Measurements from ENCODE around the gene FOXO1.

The FOXO1 gene

DNA sequence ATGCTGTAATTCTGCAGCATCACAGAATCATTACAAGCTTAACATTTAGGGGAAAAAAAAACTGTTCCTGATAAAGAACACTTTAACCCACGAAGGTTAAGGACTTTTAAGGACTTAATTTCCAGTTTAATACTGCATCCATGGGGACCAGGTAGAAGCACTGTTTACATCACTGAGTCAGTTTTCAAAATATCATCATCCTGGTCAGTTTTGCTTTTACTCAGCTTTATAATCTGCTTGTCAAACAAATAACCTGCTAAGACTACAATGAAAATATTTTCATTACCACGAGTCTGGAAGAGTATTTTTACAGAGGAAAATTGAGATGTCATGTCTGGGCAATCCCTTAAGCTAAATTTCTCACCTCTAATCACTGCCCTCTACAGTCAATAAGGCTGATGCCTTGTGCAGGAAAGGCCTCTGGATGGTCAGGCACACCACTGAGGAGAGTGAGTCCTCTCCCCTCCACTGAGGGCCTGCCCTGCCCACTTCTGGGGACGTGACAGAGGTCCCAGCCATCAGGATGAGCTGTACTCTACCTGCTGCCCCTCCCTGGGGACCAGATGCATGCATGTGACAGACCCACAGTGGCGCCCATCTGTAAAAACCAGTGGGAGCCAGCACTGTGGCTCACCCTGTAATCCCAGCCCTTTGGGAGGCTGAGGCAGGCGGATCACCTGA is 31.0 kb downstream of the FOXO1 start:
- DNase-seq (ENCODE audit: low read depth) = no peak

DNA sequence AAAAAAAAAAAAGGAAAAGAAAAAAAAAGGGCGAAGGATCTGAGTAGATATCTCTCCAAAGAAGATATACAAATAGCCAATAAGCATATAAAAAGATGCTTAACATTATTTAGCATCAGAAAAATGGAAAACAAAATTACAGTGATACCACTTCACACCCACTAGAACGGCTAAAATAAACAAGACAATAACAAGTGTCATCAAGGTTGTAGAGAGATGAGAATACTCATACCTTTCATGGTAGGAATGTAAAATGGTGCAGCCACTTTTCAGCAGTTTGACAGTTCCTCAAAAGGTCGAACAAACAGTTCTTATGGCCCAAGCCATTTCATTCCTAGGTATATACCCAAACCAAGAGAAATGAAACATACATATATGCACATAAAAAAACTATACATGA is 33.5 kb downstream of the FOXO1 start:
- no peak for DNase-seq (ENCODE audit: low read depth)

DNA sequence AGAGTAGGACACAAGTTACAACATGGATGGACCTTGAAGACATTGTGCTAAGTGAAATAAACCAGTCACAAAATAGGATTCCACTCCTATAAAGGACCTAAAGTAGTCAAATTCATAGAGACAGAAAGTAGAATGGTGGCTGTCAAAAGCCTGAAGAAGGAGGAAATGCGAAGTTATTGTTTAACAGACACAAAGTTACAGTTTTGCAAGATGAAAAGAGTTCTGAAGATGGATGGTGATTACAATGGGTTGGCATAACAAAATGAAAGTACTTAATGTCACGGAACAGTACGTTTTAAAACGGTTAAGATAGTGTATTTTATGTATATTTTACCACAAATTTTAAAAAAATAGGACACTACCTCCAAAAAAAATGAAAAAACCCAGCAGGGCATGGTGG is 34.8 kb downstream of the FOXO1 start:
- no peak for DNase-seq (ENCODE audit: low read depth)

DNA sequence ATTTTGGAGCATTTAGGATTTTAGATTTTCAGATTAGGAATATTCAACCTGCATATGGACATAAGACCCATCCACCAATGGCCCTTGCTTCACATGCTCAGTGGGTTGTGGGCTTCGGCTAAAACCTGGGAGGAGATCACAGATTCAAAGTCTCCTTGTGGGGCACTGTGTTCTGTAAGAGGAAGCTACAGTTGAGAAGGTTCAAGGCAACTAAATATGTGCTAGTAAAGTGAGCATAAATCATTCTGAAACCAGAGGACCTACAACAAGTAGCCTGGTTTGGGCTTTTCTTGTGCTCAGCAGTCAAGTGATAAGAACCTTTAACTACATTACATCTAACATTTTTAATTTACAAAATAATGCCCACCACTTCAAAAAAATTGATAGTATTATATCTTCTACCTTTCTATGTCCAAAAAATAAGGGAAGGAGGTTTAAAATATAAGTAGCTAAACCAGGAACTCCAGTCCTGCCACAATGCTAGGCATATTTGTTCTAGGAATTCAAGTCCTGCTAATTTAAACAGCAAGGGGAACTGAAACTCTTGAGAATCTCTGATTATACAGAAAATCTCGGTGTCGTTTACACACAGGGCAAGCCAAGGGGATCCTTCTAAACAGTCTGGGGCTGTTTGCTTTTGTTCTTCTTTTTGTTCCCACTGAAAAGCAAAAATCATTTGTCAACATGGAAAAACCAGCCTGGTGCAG is 36.6 kb downstream of the FOXO1 start:
- no peak for DNase-seq (ENCODE audit: low read depth)

DNA sequence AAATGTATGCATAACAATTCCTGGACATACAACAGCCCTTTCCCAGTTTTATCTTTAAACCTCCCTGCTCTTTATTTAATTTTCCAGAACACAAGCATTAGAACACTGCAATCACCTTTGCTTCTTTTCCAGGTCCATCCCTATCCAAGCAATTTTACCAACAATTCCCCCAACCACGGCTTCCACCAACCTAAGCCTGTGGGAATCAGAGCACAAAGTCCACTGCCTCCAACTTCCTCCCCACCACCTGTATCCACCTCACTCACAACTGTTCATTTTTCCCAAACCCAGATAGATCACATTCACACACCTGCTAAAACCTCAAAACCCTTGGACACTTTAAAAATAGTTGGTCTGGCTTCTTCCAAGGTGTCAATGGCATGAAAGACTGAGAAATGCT is 39.5 kb downstream of the FOXO1 start:
- DNase-seq (ENCODE audit: low read depth) = no peak

DNA sequence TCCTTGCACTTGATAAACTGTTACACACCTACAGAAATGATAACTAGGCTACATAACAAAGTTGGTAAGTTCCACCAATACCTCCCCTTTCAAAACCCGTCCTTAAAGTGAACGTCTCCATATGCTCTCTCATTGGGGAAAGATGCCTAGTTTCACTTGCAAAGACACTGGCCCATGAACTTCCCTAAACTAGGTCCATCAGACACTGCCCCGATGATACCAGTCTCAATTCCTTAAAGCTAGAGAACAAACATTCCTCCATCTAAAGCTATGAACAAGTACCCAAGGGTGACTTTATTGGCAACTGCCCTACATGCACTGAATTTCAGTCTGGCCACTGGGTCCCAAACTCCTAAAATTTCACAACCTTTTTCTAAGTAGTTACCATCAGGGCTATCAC is 39.9 kb downstream of the FOXO1 start:
- no peak for DNase-seq (ENCODE audit: low read depth)

DNA sequence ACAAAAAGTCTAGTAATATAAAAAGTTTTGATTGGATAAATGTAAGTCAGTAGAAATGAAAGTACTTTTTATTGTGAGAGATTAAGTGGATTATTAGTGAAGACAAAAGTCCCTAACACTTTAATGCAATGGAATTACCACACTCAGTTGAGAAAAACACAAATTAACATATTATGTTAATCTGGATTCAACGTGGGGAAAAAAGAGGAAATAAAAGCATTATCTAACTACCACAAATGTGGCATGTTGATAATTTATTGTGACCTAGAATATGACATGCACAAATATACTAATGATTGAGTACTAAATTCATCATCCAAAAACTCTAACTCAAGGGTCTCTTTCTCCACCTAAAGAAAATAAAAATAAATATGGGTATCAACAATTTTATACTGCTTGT is 41.5 kb downstream of the FOXO1 start:
- no peak for DNase-seq (ENCODE audit: low read depth)

DNA sequence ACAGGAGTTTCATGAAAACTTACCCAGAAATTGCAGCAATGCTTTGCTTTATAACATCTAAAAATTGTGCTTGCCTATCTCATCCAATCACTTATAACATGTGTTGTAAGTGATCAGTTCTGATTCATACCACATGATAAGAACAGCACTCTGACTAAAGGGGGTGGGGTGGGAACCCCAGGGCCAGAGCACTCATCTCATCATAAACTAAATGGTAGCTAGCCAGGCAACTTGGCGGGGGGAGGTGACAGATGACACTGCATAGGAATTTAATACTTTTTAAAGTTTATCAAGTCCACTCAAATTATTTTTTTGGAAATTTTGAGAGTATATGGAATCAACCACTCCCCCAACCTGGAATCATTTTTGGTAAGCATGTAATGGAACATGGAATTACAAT is 42.1 kb downstream of the FOXO1 start:
- no peak for DNase-seq (ENCODE audit: low read depth)

DNA sequence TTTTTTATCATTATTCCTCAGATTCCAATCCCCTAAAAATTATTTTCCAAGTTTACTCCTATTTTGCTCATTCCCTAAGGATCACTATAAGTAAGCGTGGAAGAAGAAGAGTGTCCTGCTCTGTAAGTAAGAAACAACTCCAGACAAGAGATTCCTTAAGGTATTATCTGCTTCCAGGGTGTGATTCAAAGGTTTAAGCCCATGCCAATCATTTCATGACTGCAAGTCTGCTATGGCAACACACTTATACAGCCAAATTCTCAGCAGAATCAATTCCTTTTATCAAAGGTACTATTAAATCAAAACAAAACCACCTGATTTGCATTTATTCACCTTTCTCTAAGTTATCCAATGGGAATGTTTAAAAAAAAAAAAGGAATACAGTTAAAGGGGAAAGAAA is 43.7 kb downstream of the FOXO1 start:
- no peak for DNase-seq (ENCODE audit: low read depth)

DNA sequence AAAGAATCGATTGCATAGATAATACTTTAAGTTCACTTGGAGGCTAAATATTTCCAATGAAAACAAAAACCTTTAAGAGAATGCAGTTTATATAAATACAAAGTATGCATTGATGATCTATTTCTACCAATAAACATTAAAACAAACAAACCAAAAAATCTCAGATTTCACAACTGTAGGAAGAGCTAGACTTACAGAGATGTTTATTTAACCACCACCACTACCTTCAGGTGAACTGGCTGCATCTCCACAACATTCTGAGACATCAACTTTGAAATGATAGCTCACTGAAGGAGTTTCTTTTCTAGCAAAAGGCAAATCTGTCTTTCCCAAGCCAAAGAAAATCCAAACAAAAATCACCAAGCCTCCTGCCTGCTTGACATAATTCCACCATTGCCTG is 44.2 kb downstream of the FOXO1 start:
- no peak for DNase-seq (ENCODE audit: low read depth)

DNA sequence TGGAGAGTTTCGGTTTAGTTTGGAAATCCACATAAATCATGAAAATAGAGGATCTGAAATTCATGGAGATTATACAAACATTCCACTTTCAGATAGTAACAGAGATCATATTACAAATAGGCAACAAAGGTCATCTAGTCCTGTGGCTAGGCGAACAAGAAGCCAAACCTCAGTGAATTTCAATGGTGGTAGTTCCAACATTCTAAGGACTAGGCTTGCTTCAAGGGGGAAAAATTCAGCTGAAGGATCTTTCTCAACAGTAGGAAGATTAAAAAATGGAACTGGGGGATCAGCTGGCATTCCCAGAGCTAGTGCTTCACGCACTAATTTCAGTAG is 47.0 kb downstream of the FOXO1 start:
- DNase-seq (ENCODE audit: low read depth) = no peak

DNA sequence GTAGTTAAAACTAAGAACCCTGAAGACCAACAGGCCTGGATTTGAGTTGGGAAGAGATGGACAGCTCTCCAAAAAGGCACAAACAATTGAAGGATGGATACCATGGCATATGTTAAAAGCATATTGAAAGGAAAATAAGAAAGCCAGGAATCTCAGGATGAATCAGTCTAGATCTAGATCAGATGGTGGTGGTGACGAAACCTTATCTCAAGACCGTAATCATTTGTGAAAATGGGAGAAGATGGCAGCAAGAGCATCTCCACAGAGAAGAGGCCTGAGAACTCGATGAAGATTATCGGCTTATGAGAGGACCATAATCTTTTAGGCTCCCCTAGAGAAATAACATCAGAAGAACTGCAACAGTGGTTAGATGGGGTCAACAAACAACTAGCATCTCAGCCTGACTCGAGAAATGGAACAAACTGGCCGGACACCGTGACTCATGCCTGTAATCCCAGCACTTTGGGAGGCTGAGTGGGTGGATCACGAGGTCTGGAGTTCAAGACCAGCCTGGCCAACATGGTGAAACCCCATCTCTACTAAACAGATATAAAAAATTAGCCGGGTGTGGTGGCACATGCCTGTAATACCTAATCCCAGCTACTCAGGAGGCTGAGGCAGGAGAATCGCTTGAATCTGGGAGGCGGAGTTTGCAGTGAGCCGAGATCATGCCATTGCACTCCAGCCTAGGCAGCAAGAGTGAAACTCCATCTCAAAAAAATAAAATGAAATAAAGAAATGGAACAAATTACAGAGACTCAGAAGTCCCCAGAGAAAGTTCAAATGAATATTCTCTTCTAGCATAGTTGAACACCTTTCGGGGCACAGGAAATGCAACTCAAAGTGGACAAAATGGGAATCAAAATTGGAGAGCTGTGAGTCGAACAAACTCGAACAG is 47.6 kb downstream of the FOXO1 start:
- no peak for DNase-seq (ENCODE audit: low read depth)

DNA sequence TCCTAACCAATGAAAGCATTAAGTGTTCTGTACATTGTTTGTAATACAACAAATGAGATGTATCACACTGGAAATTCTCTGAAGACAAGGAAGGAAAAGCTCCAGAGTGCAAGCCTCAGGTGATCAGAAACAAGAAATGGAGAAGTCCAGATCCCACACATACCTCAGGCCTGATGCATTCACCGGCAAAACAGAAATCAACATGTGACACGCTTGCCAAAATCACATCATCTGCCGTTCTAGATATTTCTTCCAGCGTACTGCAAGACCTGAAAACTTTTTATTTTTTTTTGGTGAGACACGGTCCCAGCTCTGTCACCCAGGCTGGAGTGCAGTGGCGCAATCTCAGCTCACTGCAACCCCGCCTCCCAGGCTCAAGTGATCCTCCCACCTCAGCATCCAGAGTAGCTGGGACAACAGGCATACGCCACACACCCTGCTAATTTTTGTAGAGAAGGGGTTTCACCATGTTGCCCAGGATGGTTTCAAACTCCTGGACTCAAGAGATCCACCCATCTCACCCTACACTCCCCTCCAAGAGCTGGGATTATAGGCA is 48.6 kb downstream of the FOXO1 start:
- DNase-seq (ENCODE audit: low read depth) = no peak

DNA sequence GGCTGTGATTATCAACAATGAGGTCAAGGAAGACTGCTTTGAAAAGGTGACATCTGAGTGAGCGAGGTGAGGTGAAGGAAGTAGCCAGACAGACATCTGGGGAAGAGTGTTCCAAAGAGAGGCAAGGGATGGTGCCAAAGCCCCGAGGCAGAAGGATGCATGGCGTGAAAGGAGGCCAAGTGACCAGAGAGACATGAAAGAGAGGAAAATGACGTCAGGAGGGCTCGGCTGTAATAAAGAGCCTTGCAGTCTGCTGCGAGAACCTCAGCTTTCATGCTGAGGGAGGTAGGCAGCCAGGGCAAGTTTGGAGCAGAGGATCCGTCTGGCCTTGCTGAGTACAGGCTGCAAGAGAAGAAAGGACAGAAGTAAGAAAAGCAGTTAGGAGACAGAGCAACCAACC is 50.8 kb downstream of the FOXO1 start:
- no peak for DNase-seq (ENCODE audit: low read depth)

DNA sequence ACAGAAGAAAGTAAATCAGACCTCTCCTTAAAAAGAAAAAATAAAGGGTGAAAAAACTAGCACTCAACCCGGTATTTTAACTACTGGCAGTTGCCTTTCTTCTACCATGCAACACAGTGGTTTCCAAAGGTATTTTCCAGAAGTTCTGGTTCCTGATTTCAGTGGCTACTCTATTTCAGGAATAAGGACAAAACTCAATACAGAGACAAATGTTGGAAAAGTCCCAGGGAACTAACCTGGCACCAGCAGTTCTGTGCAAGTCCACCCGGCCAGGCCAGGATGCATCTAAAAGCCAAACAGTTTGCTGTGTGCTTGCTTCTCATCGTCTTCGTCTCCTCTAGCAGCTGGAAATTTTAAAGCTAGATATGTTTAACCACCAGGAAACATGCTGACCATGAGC is 52.5 kb downstream of the FOXO1 start:
- no peak for DNase-seq (ENCODE audit: low read depth)

DNA sequence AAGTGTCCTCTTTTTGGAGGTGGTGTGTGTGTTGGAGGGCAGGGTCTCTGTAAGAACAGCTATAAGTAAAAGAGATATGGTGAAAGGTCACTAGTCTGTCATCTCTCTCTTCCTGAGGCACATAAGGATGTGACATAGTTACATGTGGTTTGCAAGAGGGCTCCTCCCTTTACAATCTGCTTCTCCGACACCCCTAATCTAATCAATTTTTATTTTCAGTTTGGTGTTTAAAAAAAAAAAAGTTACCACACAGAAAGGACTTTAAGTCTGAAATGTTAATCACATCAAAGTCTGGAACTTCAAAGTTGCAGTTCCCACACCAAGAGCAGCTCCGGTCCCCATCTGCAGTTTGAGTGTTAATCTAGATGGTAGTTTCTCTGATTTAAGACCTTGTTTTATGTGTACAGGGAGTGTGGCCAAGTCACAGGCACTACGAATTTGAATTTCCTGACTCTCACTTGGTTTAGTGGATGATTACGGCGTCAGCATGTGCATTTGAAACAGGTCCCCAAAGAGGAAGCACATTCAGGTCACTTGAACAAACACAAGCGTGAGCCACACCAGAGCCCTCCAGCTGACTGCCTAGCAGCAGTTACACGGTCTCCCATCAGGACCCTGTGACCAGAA is 53.1 kb downstream of the FOXO1 start:
- peak; percentile 8 for DNase-seq (ENCODE audit: low read depth)

DNA sequence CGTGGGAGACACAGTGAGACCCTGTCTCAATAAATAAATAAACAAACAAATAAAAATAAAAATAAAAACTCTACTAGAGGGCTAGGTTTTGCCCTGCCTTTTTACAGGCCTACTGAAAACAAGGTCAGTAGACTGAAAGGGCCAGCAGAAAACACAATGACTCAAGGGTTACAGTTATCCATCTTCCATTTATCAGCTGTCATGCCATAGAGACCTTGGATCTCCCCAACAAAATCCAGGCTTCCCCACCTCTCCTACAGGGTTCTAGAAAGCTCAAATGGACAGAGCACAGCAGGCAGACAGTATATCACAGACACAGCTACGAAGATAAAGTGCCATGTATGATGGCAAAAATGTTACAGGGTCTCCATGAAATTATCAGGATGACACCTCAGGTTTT is 54.4 kb downstream of the FOXO1 start:
- no peak for DNase-seq (ENCODE audit: low read depth)

DNA sequence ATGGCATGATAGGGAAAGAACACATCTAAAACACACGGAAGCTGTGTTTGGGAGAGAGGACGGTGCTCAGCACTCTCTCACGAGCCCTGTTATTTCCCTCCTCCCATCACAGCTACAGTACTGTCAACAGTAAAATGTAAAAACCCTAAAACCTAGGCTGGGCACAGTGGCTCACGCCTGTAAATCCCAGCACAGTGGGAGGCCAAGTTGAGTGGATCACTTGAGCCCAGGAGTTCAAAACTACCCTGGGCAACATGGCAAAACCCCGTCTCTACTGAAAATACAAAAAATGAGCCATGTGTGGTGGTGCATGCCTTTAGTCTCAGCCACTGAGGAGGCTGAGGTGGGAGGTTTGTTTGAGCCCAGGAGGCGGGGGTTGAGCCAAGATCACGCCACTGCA is 54.8 kb downstream of the FOXO1 start:
- no peak for DNase-seq (ENCODE audit: low read depth)

DNA sequence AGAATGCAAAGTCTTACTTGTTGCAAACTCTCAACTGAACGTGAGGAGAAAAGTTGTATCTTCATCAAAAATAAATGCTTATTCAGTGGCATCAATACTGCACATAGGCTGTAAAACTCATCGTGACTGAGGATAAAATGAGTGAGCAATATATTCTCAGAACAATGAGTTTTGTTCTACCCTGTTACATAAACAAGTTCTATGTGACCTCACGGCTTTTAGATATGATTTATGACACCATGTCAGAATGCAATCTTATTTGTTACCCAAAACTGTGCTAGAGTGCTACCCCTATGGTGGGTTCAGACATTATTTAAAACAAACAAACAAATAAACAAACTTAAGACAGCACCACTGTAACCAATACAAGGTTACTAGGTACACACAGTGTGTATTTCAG is 55.4 kb downstream of the FOXO1 start:
- DNase-seq (ENCODE audit: low read depth) = no peak

DNA sequence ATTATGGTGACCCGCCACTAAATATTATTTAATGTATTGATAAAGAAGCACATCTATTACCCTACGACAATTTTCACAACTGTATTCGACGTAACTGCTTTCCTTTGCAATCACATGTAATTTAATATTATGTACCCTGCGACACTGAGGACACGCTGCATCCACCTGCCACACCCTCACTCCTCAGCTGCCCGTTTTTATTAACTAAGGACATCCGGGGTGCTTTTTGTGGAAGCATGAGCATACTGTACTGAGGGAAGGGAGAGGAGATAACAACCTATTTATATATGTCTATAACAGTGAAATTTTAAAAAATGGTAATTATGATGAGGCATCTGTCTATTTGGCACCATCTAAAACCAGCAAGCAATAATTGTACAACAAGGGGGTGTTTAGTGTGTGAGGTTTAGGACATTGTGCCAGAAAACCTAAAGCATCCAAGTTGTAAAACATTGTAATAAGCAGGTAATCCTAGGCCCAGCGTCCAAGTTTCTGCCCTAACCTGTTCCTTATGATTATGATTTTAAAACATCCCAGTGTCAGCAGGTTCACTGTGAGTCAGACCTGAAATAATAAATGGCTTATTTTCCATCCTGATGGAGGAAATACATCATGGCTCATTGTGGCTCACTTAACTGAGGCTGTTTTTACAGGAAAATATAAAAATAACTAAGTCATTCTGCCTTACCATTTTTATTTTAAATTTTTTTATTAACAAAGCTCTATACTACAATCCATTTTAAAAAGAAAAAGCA is 56.3 kb downstream of the FOXO1 start:
- DNase-seq (ENCODE audit: low read depth) = no peak

DNA sequence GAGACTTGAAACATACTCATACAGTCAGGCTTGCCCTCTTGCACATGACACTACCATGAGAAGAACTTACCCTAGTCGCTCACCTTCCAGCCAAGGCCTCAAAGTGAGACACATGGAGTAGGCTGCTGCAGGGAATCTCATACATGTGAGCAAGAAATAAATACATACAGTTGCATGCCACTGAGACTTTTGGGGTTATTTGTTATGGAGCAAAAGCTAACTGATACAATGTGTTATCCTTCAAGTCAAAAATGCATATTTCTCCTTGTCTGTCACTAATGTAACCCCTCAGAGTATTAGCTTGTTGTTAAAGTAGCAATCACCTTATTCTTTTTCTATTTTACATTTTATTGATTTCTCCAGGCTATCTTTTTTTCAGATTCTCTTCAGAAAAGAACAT is 58.1 kb downstream of the FOXO1 start:
- DNase-seq (ENCODE audit: low read depth) = no peak

DNA sequence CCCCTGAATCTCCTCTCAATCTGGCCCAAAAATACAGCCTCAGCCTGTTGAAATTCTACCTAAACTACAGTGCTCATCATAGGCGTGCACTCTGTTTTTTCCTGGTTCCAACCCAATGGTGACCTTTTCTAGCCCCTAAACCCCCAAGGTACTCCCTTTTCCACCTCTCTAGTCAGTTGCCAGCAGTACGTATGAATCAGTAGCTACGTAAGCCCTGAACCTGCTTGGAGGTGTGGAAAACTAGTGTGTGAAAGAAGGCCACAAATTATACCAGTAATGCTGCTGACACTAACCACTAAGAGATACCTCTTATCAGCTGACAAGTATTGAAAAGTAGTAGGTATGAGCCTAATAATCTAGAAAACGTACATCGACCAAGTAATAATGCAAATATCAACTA is 60.9 kb downstream of the FOXO1 start:
- DNase-seq (ENCODE audit: low read depth) = no peak
